ENCODE results near the gene CNN2. TPM values are rescaled to one million over a fixed set of nuclear protein-coding genes. Genes with fewer than 3 reads are reported as not detected.

CNN2 gene
- total RNA-seq, 1 donor from 2014 or later: 42.3 TPM

DNA sequence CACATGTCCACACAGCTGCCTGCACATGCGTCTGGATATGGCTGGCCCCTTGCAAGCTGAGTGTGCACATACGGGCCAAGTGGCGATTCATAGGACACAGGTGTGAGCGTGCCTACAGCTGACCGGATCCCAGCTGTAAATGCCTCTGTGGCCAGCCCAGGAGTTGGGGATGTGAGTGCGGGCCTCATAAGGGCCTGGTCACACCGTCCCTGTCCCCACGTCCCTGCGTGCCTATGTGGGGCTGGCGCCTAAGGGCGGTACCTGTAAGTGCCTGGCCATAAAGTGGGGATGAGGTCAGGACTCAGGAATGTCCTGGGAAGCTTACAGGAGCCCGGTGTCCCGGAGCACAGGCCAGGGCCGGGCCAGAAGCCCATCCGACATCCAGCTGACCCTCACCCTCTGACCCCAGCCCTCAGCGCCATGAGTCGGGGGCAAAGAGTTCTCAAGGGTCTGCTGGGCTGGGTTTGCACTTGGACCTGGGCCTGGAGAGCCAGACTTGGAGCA, 39.2 kb downstream of the CNN2 start:
- no peak for DNase-seq

DNA sequence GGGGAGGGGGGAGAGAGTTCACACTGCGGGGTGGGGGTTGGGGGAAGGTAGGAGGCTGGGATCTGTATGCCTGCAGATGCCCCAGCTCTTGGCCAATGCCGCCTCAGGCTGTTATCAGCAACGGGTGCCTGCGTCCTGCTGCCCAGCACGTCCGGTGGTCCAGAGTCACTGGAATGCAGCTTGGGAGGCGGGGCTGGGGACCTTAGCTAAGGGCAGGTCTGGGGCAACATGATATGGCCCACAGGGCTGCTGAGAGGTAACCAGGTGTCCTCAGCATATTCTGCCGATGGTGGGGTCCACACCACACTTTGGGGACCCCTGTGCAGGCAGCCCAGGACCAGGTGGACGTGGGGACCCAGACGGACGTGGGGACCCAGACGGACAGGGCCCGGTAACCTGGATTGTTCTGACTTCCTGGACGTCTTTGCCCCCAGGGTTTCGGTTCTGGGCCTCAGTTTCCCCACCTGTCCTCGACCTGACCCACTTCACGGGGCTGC, 39.9 kb downstream of the CNN2 start:
- DNase-seq: no peak

DNA sequence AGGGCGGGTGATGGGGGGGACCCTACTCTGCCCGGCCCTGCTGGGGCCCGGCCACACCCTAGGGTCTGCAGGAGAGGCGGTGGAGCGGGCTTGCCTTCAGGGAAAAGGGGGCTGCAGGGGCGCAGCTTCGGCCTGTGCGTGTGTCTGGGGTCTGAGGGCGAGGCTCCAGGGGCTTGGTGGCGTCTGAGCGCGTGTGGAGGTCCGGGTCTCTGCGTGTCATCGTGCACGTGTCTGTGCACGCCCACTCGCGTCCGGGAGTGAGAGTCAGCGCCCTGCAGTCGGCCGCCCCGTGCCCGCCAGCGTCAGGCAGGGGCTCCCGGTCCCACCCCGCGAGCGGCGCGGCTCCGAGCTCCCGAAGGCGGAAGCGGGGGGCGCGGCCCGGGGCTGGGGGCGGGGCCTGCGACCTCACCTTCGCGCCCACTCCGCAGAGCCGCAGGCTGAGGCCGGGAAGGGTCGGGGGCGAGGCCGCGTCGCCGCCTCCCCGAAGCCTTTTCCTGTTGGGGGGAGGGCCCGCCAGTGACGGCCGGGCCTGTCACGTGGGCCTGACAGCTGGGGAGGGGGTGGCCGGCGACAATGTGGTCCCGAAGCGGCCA, 40.4 kb downstream of the CNN2 start, which contains the start of gene ARHGAP45:
Gene ARHGAP45, plus strand, starts transcription at position 420 of the 593 bp plus-strand sequence. CDS start 239 bp downstream, outside the sequence.
- DNase-seq: peak; percentile 20

DNA sequence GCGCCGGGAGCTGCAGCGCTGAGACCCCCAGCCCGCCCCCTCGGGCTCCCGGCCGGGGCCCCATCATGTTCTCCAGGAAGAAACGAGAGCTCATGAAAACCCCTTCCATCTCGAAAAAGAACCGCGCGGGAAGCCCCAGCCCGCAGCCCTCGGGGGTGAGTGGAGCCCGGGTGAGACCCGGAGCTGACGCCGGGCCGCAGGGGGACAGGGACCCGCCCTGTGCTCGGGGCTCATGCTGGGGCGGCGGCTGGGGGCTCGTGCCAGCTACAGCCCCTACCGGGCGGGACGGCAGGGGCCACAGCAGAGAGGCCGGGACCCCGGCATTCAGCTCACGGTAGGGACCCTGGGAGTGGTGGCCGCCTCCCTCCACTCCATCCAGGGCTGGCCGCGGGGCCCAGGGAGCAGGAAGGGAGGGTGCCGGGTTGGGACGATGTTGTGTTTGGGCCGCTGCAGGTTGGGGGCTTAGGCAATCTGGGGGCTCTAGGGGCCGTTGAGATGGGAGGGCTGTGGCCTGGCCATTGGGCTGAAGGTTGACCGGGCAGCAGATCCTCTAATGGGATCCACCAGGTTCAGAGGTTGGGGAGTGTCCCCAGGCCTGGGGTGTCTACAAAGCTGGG, 41.0 kb downstream of the CNN2 start:
- no peak for DNase-seq

- DNase-seq: no peak
Measured at GRCh38 chr19:1068009-1069001, 41.9 kb downstream of the CNN2 start.

DNA sequence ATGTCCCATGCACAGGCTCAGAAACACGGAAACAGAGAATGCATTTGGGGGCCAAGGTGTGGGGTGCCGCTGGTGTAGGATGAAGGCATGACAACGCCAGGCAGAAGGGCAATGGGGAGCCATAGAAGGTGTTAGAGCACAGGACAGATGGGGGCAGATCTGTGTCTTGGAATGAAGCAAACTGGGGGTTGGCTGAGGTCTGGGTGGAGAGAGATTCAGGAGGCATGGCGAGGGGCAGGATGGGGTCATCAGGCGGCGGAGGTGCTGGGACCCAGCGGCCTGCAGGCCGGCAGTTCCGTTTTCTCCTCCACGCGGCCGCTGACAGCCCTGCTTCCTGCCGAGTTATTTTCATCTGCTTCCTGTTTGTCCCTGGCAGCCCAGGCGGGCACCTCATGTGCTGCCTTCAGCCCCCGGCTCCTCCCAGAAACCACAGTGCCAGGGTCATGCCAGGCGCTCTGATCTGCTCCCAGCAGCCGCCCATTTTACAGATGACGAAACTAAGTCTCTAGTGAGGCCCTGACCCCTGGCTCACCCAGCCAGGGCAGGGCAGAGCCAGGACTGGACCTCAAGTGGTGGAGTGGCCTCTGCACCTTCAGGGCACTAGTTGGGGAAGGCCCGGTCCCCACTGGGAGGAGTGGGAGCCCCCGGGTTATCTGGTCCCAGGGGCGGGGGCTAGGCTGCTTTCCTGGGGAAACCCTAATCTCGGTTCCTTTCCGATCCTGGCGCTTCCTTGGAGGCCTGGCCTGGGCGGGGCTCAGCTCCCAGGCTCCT, 42.8 kb downstream of the CNN2 start:
- DNase-seq: peak; percentile 11

GRCh38 chr19:1070576-1070930, 44.1 kb downstream of the CNN2 start:
- no peak for DNase-seq

DNA sequence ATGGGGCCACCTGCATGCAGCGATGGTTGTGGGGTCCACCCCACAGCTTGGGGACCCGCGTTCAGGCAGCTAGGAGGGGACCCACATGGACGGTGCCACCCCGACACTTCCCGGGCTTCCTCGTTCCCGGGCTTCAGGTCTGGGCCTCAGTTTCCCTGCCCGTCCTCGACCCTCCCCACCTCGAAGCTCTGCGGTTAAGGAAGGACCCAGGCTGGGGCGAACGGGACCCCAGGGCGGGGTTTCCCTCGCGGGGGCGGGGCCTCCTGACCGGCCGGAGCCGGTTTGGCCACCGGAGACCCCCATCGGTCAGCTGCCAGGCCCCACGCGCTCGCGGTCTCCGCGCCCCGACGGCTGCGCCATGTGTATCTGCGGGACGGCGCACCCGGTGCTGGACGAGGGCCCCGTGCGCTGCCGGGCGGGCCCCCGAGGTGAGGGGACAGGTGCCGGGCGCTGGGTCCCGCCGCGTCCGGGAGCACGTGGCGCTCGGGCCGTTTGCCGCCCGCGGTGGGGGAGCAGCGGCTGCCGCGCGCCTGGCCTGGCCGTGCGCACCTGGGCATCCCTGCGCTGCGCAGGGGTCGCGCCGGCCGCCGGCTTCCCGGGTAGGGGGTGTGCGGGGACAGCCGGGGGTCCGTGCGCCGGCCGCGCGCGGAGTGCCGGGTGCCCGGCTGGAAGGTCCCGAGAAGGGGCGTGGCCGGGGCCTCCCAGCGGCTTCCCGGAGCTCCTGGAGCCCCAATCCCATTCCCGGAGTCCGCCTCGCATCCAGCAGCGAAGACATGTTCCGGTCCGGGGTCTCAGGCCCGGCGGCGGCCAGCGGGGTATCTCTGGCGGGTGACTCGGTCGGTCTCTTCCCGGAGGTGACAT, 44.8 kb downstream of the CNN2 start:
- DNase-seq: no peak

DNA sequence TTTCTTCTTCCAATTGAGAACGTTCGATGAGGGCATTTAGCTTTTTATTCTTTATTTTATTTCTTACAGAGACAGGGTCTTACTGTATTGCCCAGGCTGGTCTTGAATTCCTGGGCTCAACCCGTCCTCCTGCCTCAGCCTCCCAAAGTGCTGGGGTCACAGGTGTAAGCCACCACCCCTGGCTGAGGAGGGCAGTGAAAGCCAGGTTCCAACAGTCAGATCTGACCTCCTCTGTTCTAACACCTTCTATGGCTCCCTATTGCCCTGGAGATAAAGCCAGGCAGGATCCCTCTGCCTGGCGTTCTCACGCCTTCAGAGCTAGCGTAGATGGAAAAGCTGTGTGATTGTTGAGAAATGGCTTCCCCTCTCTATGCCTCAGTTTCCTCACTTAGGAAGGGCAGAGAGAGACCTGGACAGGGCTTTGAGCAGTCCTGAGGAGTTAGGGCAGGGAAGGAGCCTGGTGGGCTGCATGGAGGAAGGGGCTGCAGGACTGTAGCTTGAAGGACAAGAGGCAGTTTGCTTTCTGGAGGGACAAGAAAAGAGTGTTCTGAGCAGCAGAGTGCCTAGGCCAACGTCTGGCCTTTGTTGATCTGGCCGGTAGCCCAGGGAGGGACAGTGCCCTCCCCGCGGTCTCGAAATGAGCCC, 46.1 kb downstream of the CNN2 start:
- no peak for DNase-seq

GRCh38 chr19:1073063-1073955, 46.9 kb downstream of the CNN2 start:
- no peak for DNase-seq

GRCh38 chr19:1073956-1074517, 47.6 kb downstream of the CNN2 start:
- DNase-seq: no peak

DNA sequence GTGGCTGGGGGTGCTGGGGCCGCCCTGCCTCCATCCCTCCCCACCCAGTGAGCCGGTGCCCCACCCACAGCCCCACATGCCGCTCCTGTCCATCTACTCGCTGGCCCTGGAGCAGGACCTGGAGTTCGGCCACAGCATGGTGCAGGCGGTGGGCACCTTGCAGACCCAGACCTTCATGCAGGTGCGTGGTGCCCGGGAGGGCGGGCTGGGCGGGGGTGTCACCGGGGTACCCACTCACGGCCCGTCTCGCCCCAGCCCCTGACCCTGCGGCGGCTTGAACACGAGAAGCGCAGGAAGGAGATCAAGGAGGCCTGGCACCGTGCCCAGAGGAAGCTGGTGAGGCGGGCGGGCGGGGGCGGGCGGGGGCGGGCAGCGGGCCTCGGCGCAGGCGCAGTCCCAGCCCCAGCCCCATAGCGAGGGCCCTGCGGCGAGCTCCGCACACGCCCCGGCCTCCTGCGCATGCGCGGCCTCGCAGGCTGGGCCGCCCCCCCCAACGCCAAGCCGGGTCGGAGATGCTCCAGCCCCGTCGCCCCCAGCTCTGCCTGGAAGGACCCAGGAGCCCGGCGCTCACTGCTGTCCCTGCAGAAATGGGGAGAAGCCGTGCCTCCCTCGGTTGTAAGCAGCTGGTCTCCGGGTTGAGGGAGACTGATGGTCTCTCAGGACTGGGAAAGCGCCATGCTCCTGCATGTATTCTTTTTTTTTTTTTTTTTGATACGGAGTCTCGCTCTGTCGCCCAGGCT, 48.3 kb downstream of the CNN2 start:
- DNase-seq: peak; percentile 20

- no peak for DNase-seq
Measured at GRCh38 chr19:1076046-1076386, 49.6 kb downstream of the CNN2 start.

- peak; percentile 9 for DNase-seq
Measured at GRCh38 chr19:1076951-1077350, 50.5 kb downstream of the CNN2 start.

DNA sequence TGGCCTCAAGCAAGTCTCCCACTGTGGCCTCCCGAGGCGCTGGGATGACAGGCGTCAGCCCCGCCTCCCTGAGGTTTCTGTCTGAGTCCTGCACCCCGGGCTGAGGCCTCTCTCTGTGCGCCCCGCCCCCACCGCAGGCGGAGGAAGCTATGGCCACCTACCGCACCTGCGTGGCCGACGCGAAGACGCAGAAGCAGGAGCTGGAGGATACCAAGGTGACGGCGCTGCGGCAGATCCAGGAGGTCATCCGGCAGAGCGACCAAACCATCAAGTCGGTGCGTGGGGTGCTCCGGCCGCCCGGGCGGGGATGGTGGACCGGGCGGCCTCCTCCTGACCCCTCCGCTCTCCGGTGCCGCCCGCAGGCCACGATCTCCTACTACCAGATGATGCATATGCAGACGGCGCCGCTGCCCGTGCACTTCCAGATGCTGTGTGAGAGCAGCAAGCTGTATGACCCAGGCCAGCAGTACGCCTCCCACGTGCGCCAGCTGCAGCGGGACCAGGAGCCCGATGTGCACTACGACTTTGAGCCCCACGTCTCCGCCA, 53.2 kb downstream of the CNN2 start:
- DNase-seq: no peak

DNA sequence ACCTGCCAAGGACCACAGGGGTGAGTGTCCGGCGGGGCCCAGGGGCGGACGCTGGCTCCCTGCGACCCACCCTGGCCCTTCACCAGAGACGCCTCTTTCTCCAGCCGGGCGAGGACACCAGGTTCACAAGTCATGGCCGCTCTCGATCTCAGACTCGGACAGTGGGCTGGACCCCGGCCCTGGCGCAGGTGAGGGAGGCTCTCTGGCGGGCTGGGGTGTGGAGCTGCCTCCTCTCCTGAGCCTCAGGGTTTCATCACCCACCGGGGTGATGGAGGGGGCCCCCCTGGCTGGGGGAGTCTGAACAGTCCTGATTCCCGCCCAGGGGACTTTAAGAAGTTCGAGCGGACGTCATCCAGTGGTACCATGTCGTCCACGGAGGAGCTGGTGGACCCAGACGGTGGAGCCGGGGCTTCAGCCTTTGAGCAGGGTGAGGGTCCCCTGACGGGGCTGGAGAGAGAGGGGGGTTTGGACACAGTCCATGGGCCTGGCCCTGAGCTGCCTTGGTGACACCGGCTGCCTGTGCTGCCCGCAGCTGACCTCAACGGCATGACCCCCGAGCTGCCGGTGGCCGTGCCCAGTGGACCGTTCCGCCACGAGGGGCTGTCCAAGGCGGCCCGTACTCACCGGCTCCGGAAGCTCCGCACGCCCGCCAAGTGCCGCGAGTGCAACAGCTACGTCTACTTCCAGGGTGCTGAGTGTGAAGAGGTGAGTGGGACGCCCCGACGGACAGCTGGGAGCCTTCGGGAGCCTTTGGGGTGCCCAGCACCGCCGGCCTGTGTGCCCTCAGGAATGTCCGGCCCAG, 54.2 kb downstream of the CNN2 start:
- DNase-seq: no peak

Measured in tongue (tissue), 2 donors.